Activated CD8-positive, alpha-beta memory T cell treated with anti-CD3 and anti-CD28 coated beads, Interleukin-2, amount 50 U/mL, for 24 hours (primary cell): Measurements from ENCODE around the gene COX17.

Experiments used
- DNase-seq: peaks from one replicate; pipeline ENCODE4 v3.0.0-alpha.2; 2020; ENCODE audit errors: extremely low read depth

Gene COX17

GRCh38 chr3:119645813-119646212, 31.4 kb downstream of the COX17 start:
- DNase-seq = no peak

- no peak for DNase-seq
Measured at GRCh38 chr3:119644481-119644880, 32.7 kb downstream of the COX17 start.

GRCh38 chr3:119643528-119643927, 33.7 kb downstream of the COX17 start:
- DNase-seq = no peak

- DNase-seq = no peak
Measured at GRCh38 chr3:119642746-119643473, 34.3 kb downstream of the COX17 start.

DNA sequence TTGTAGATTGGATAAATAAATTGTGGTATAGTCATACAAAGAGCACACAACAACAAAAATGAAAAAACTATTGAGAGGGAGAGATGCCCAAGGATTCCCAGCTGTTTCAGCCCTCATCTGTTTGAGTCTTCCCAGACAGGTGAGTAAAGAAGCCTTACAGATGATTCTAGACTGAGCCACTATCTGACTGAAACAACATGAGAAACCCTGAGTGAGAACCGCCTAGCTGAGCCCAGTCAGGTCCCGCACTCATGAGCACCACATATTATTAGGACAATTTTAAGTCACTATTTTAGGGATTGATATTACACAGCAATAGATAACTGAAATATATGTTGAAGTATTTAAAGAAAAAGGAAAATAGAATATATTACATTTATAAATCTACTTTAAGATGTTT, 35.8 kb downstream of the COX17 start:
- DNase-seq = no peak

DNA sequence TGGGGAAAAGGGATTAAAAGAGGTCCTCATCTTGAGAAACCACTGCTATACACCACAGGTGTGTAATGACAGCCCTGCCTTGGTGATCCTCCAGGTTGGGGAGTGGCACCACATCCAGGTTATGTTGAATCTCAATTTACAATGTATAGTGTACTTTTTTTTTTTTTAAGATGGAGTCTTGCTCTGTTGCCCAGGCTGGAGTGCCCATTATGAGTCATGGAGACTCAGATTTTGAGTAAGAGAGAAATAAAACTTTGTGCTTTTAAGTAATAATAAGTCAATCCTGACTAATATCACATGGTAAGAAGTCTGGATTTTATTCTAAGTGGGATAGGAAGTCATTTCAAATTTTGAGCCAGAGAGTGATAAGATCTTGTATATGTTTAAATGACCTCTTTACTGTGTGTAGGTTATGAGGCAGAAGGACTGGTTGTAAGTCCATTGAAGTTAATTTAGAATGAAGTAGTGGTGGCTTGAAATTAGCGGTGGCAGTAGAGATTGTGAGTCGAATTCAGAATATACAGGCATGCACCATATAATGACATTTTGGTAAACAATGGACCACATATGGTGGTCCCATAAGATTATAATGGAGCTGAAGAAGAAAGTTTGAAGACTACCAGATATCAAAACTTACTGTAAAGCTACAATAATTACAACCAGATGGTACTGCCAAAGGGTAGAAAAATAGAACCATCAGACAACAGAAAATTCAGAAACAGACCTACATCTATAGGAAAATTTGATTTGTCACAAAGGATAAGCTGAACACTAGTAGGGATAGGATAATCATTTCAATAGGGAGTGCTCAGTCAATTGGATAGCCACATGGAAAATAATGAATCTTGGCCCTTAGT, 37.5 kb downstream of the COX17 start:
- DNase-seq = no peak

DNA sequence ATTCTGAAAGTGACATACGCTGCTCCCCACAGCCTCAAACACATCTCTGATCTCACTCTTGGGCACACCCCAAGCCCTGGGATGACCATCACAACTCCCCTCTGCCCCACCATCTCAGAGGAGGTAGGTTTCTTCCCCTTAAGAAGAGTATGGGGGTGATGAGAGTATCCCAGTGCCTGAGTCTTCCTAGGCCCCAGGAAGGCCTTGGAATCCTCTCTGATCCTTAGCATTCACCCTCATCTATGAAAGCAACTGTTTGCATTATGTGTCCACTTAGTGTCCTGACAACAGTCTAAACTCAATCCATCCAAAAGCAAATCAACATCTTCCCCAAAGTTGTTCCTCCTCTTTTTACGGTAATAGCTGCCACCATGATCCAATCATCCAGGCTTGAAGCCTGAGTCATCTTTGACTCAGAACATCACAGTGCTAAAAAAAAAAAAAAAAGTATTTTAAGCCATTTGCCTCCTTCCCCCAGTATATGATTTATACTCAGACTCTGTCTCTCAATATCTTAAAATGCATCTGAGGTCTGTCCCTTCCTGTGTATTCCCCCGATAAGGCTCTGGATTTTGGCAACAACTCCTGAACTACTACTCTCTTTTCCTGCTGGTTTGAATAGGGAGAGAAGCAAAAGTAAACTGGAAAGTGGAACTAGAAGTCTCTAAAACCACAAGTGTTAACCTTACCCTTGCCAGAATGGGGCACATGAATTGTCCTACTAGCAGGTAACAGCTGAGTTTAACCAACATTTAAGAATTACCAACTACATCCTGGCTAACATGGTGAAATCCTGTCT, 39.3 kb downstream of the COX17 start:
- no peak for DNase-seq

- no peak for DNase-seq
Measured at GRCh38 chr3:119636891-119637611, 40.2 kb downstream of the COX17 start.

GRCh38 chr3:119636249-119636648, 41.0 kb downstream of the COX17 start:
- DNase-seq = no peak

- no peak for DNase-seq
Measured at GRCh38 chr3:119635719-119636118, 41.5 kb downstream of the COX17 start.

- DNase-seq = no peak
Measured at GRCh38 chr3:119632829-119633228, 44.4 kb downstream of the COX17 start.

- DNase-seq = no peak
Measured at GRCh38 chr3:119632216-119632615, 45.0 kb downstream of the COX17 start.

GRCh38 chr3:119631516-119631915, 45.7 kb downstream of the COX17 start:
- no peak for DNase-seq

DNA sequence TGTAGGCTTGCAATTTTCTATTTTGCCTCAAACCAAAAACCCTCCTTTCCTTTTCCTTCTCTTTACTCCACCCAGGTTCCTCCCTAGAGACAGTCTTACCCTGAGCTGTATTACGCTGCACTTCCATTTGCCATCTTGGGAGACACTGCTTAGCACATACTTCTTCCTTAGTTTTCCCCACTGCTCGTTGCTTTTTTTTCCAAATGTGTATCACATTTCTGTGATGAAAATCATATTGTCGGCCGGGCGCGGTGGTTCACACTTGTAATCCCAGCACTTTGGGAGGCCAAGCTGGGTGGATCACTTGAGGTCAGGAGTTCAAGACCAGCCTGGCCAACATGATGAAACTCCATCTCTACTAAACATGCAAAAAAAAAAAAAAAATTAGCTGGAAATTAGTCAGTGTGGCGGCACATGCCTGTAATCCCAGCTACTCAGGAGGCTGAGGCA, 46.3 kb downstream of the COX17 start:
- DNase-seq = no peak

DNA sequence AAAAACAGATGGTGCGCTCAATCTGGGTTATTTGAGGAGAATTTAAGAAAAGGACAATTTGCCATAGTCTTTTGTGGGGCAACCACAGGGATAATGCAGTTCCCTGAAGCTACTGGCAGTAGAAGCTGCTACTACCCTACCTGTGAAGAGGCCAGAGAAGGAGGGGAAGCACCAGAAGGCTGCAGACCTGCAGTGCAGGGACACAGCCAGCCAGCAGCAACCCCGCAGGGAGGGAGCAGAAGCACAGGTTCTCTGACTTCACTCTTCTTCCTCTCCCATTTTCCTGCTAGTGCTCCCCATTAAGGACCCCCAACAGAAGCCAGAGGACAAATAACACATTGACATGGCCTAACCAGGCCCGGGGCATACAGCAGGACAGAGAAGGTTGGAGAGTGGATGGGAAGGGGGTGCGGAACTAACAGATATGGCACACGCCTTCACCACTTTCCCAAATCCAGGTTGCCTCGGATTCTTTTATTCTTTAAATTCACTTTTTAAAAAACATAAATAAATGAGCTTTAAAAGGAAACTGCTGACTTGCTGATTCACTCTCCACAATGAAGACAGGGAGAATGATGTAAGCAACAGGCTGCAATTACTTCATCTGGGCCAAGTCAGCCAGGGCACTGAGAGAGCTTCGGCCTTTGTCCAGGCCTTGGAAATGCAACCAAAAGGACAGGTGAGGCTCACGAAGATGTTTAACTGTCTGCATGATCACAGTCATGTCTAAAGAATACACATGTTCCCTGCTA, 46.9 kb downstream of the COX17 start:
- no peak for DNase-seq

DNA sequence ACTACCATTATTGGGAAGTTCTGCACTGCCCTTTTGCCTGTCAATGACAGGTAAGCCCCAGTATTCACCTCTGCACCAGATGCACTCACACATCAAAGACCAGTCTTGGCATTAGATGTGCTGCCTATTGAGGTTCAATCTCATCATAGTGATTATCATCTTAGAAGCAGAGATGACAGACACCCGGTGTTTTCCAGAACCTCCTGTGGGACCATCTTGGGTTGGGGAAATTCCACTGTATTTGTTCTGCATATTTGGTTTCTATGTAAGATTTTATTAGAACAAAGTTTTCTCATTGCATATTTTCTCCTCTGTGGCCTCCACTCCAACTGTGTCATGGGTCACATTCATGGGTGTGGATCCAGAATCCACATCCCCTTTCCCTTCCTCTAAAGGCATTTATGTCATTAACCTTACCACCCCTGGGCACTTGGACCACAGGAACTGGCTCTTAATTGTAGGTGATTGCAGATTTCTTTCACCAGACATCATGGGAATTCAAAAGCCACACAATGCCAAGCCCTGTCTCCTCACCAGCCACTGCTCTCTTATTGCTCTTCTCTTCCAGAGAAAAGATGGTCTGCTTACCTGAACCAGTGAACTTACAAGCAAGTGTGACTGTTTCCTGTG, 48.3 kb downstream of the COX17 start:
- DNase-seq = no peak

GRCh38 chr3:119628390-119628789, 48.8 kb downstream of the COX17 start:
- no peak for DNase-seq

GRCh38 chr3:119627461-119627860, 49.7 kb downstream of the COX17 start:
- DNase-seq = no peak

DNA sequence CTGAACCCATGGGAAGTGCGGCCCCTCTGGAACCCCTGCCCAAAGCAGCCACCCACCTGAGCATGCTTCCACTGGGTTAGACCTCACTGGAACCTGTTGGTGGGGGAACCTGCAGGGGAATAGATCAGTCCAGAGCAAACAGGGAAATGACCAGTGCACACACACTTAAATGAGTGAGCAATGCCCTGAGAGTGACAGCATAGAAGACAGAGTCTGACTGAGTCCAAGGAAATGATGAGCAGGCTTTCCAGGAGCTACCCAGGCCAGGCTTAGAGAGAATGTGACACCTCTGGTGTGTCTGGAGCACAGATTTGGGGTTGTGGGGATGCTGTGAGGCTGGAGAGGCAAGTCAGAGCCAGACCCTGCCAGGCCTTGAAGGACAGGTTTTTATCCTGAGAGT, 51.0 kb downstream of the COX17 start:
- DNase-seq = no peak

GRCh38 chr3:119625451-119626153, 51.6 kb downstream of the COX17 start:
- DNase-seq = no peak
